ENCODE data around the gene AAMP.

Gene AAMP

GRCh38 chr2:218281449-218281848 lies 11.5 kb upstream of the AAMP start:
- H3K27ac ChIP-seq (ENCODE audit: low read length) = no peak overlapping the region

GRCh38 chr2:218280260-218280870 lies 10.4 kb upstream of the AAMP start:
- H2AFZ ChIP-seq (ENCODE audit: low read depth, low read length) = no peak overlapping the region
- H3K9me3 ChIP-seq (ENCODE audit: insufficient read depth, low read length, severe bottlenecking) = no peaks in the 10 kb centered on the region
- no peaks in the 10 kb centered on the region for H3K27me3 ChIP-seq (ENCODE audit: insufficient read depth, low read length, poor library complexity)
- peaks cover 25% of the 10 kb centered on the region for H3K36me3 ChIP-seq (ENCODE audit: insufficient read depth, low read length)
- no peak overlapping the region for H3K27ac ChIP-seq (ENCODE audit: low read length)
- DNase-seq (no peak), ATAC-seq (ENCODE audit: insufficient read depth, low read depth) (no peak)
- no peak overlapping the region for H3K4me2 ChIP-seq (ENCODE audit: insufficient read depth, low read length)
- peaks cover 2% of the 10 kb centered on the region for H3K4me1 ChIP-seq (ENCODE audit: insufficient read depth, low read length)
- no peak overlapping the region for H3K9ac ChIP-seq (ENCODE audit: low read depth, low read length)
- no peaks in the 10 kb centered on the region; the same call in 1 of the 2 replicates for H4K20me1 ChIP-seq (ENCODE audit: insufficient read depth, low read length)
- no peaks in the 10 kb centered on the region for H3K79me2 ChIP-seq (ENCODE audit: insufficient read depth, low read length)
- TF ChIP-seq EZH2 (IDR thresholded peaks at IDR 0.05; ENCODE audit: borderline replicate concordance, low read depth, low read length, severe bottlenecking) (no peak), CTCF (IDR thresholded peaks at IDR 0.05; ENCODE audit: borderline replicate concordance, extremely low read depth, low read length, poor library complexity, severe bottlenecking) (no peak)
- no peak overlapping the region for H3K4me3 ChIP-seq (ENCODE audit: low read depth in 1 of 2, low read length in 2 of 2)

More at GRCh38 chr2:218281449-218281848, 11.5 kb upstream of the AAMP start:
- Histone ChIP-seq H3K9me3 (ENCODE audit: insufficient read depth, low read length, severe bottlenecking) (no peaks in the 10 kb centered on the region), H3K4me2 (ENCODE audit: insufficient read depth, low read length) (no peak overlapping the region), H4K20me1 (ENCODE audit: insufficient read depth, low read length) (no peaks in the 10 kb centered on the region; the same call in 1 of the 2 replicates), H3K4me1 (ENCODE audit: insufficient read depth, low read length) (peaks cover 13% of the 10 kb centered on the region), H3K9ac (ENCODE audit: low read depth, low read length) (no peak overlapping the region), H2AFZ (ENCODE audit: low read depth, low read length) (no peak overlapping the region), H3K79me2 (ENCODE audit: insufficient read depth, low read length) (no peaks in the 10 kb centered on the region), H3K36me3 (ENCODE audit: insufficient read depth, low read length) (peaks cover 16% of the 10 kb centered on the region), H3K4me3 (ENCODE audit: low read depth in 1 of 2, low read length in 2 of 2) (no peak overlapping the region), H3K27me3 (ENCODE audit: insufficient read depth, low read length, poor library complexity) (no peaks in the 10 kb centered on the region)
- DNase-seq = no peak
- TF ChIP-seq CTCF (IDR thresholded peaks at IDR 0.05; ENCODE audit: borderline replicate concordance, extremely low read depth, low read length, poor library complexity, severe bottlenecking) = no peak
- TF ChIP-seq EZH2 (IDR thresholded peaks at IDR 0.05; ENCODE audit: borderline replicate concordance, low read depth, low read length, severe bottlenecking) = no peak
- ATAC-seq (ENCODE audit: insufficient read depth, low read depth) = no peak

GRCh38 chr2:218278531-218279360 lies 8.8 kb upstream of the AAMP start:
- Histone ChIP-seq H3K4me1 (ENCODE audit: insufficient read depth, low read length) (no peaks in the 10 kb centered on the region), H3K36me3 (ENCODE audit: insufficient read depth, low read length) (peaks cover 42% of the 10 kb centered on the region)

More at GRCh38 chr2:218278531-218279360, 8.8 kb upstream of the AAMP start:
- H3K4me3 ChIP-seq (ENCODE audit: low read depth in 1 of 2, low read length in 2 of 2) = no peak overlapping the region
- no peak overlapping the region for H3K27ac ChIP-seq (ENCODE audit: low read length)
- H4K20me1 ChIP-seq (ENCODE audit: insufficient read depth, low read length) = no peaks in the 10 kb centered on the region; the same call in 1 of the 2 replicates
- no peak for TF ChIP-seq CTCF (IDR thresholded peaks at IDR 0.05; ENCODE audit: borderline replicate concordance, extremely low read depth, low read length, poor library complexity, severe bottlenecking)
- DNase-seq (no peak), ATAC-seq (ENCODE audit: insufficient read depth, low read depth) (no peak)
- H3K27me3 ChIP-seq (ENCODE audit: insufficient read depth, low read length, poor library complexity) = no peaks in the 10 kb centered on the region
- no peak overlapping the region for H3K4me2 ChIP-seq (ENCODE audit: insufficient read depth, low read length)
- no peaks in the 10 kb centered on the region for H3K9me3 ChIP-seq (ENCODE audit: insufficient read depth, low read length, severe bottlenecking)
- H2AFZ ChIP-seq (ENCODE audit: low read depth, low read length) = no peak overlapping the region
- no peak overlapping the region for H3K9ac ChIP-seq (ENCODE audit: low read depth, low read length)
- H3K79me2 ChIP-seq (ENCODE audit: insufficient read depth, low read length) = no peaks in the 10 kb centered on the region

All from DND-41 (cell line).